Hepatocyte (in vitro differentiated cells): ENCODE results near the gene BACH1. TPM values are rescaled to one million over a fixed set of nuclear protein-coding genes. Genes with fewer than 3 reads are reported as not detected.

Experiments
- DNase-seq: peaks from one replicate; pipeline ENCODE4 v3.0.0-alpha.2; 2016; ENCODE audit warnings: low spot score
- H2AFZ ChIP-seq: fragments of 200-600 bp; sonication (generic); 2 replicates; pipeline ENCODE4 v1.6.0; 2016; ENCODE audit warnings: antibody characterized with exemption, mild to moderate bottlenecking
- H3K27ac ChIP-seq: fragments of 200-600 bp; sonication (generic); 2 replicates; pipeline ENCODE4 v1.5.1; 2016; ENCODE audit warnings: mild to moderate bottlenecking
- H3K27me3 ChIP-seq: fragments of 200-600 bp; sonication (generic); 2 replicates; pipeline ENCODE4 v1.6.1; 2016
- H3K36me3 ChIP-seq: fragments of 200-600 bp; sonication (generic); replicated peaks from 2 replicates; pipeline ENCODE4 v1.5.1; 2016; ENCODE audit warnings: low read depth; ENCODE audit not compliant: insufficient read depth
- H3K4me1 ChIP-seq: fragments of 200-600 bp; sonication (generic); 2 replicates; pipeline ENCODE4 v1.5.1; 2016; ENCODE audit warnings: mild to moderate bottlenecking, moderate library complexity; ENCODE audit not compliant: insufficient read depth
- H3K4me2 ChIP-seq: fragments of 200-600 bp; sonication (generic); 2 replicates; pipeline ENCODE4 v1.6.0; 2016
- H3K4me3 ChIP-seq: fragments of 200-600 bp; sonication (generic); 2 replicates; pipeline ENCODE4 v1.5.1; 2016; ENCODE audit warnings: mild to moderate bottlenecking
- H3K79me2 ChIP-seq: fragments of 200-600 bp; sonication (generic); 2 replicates; pipeline ENCODE4 v1.6.0; 2017; ENCODE audit warnings: mild to moderate bottlenecking
- H3K9me2 ChIP-seq: fragments of 200-600 bp; sonication (generic); replicated peaks from 2 replicates; pipeline ENCODE4 v1.6.0; 2017; ENCODE audit warnings: mild to moderate bottlenecking; ENCODE audit not compliant: insufficient read depth
- H3K9me3 ChIP-seq: fragments of 200-600 bp; sonication (generic); 2 replicates; pipeline ENCODE4 v1.5.1; 2016; ENCODE audit warnings: low read depth, mild to moderate bottlenecking
- H4K20me1 ChIP-seq: fragments of 200-600 bp; sonication (generic); 2 replicates; pipeline ENCODE4 v1.6.0; 2016; ENCODE audit warnings: mild to moderate bottlenecking; ENCODE audit not compliant: insufficient read depth, poor library complexity, severe bottlenecking
- EZH2 ChIP-seq: fragments of 200-600 bp; sonication (generic); IDR thresholded peaks from 2 replicates; pipeline ENCODE4 v1.6.1; 2016; ENCODE audit warnings: antibody characterized with exemption, mild to moderate bottlenecking, borderline replicate concordance
- EZH2phosphoT487 ChIP-seq: fragments of 200-600 bp; sonication (generic); IDR thresholded peaks from one replicate; pipeline ENCODE4 v1.6.1; 2018; ENCODE audit warnings: antibody characterized with exemption, mild to moderate bottlenecking, low read depth, moderate library complexity; ENCODE audit not compliant: unreplicated experiment, severe bottlenecking
- WGBS: methylation state at CpG from one replicate; pipeline ENCODE4 v1.1.6; 2016; ENCODE audit warnings: low lambda C conversion rate; ENCODE audit errors: missing lambda C conversion rate; 5-methylcytosine and 5-hydroxymethylcytosine counted together
- polyA plus RNA-seq: library from polyadenylated mRNA; unstranded; fragments of >200 nt; fragmentation: Nextera tagmentation; extraction: Ambion mirVana; gene quantifications from 2 replicates; pipeline ENCODE4 v1.2.1, GENCODE V29; 2016
- total RNA-seq: library from RNA; depleted of rRNA; stranded (reverse); fragments of >200 nt; gene quantifications from 2 replicates; pipeline ENCODE4 v1.2.3, GENCODE V29; 2014
- TF ChIP-seq, protein P1 (sequence below): fragments of 200-600 bp; sonication (generic); IDR thresholded peaks from 2 replicates; pipeline ENCODE4 v1.5.1; 2016; ENCODE audit warnings: antibody characterized with exemption, mild to moderate bottlenecking; ENCODE audit not compliant: poor library complexity

BACH1 gene
- total and polyA plus RNA-seq, 2 experiments from 2014 or later, result 19.7 to 79.8 TPM

GRCh38 chr21:29303288-29303687 is 4.6 kb downstream of the BACH1 start:
- no peaks in the 10 kb centered on the region for H3K27me3 ChIP-seq
- H3K4me3 ChIP-seq, result no peak overlapping the region
- WGBS, result 75% methylated on average over 2 of the region's 2 CpGs
- H2AFZ ChIP-seq, result no peak overlapping the region
- no peaks in the 10 kb centered on the region for H3K9me2 ChIP-seq
- peak overlapping the region; percentile 83 for H3K4me2 ChIP-seq
- peaks cover 90% of the 10 kb centered on the region for H3K79me2 ChIP-seq
- H3K36me3 ChIP-seq, result no peaks in the 10 kb centered on the region
- TF ChIP-seq, protein P1, sequence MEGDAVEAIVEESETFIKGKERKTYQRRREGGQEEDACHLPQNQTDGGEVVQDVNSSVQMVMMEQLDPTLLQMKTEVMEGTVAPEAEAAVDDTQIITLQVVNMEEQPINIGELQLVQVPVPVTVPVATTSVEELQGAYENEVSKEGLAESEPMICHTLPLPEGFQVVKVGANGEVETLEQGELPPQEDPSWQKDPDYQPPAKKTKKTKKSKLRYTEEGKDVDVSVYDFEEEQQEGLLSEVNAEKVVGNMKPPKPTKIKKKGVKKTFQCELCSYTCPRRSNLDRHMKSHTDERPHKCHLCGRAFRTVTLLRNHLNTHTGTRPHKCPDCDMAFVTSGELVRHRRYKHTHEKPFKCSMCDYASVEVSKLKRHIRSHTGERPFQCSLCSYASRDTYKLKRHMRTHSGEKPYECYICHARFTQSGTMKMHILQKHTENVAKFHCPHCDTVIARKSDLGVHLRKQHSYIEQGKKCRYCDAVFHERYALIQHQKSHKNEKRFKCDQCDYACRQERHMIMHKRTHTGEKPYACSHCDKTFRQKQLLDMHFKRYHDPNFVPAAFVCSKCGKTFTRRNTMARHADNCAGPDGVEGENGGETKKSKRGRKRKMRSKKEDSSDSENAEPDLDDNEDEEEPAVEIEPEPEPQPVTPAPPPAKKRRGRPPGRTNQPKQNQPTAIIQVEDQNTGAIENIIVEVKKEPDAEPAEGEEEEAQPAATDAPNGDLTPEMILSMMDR, result no peak
- TF ChIP-seq EZH2, result no peak
- TF ChIP-seq EZH2phosphoT487, result no peak
- DNase-seq, result no peak
- peaks cover 56% of the 10 kb centered on the region for H3K4me1 ChIP-seq
- H4K20me1 ChIP-seq, result peaks cover 80% of the 10 kb centered on the region
- H3K9me3 ChIP-seq, result no peaks in the 10 kb centered on the region
- peak overlapping the region; percentile 42 for H3K27ac ChIP-seq

DNA sequence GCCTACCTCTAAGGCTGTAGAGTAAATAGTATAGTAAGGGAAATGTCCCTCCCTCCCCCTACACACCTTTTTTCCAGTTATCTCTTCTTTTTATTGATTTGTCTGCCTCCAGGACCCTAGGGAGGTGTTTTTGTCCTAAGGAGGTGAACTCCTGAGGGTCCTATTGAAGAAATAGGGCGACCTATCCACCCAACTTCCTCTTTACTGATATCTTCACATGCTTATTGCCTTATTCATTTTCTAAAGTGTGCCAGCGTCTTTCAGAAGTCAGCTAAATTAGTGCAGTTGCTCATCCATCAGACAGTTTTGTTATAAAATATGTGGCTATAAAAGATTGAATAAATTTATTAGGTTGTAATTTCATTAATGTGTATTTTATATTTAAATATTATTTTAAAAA is 5.9 kb downstream of the BACH1 start:
- Histone ChIP-seq H3K4me1 (peaks cover 56% of the 10 kb centered on the region), H3K4me2 (peak overlapping the region; percentile 24), H2AFZ (no peak overlapping the region), H3K27ac (no peak overlapping the region), H3K9me2 (no peaks in the 10 kb centered on the region), H3K36me3 (no peaks in the 10 kb centered on the region), H4K20me1 (peaks cover 92% of the 10 kb centered on the region), H3K27me3 (no peaks in the 10 kb centered on the region), H3K79me2 (peaks cover 98% of the 10 kb centered on the region), H3K9me3 (no peaks in the 10 kb centered on the region), H3K4me3 (no peak overlapping the region)
- no peak for DNase-seq
- WGBS, result 92% methylated on average over 2 of the region's 2 CpGs
- TF ChIP-seq EZH2 (no peak), EZH2phosphoT487 (no peak)
- TF ChIP-seq, protein P1, result no peak

GRCh38 chr21:29305068-29305467 is 6.3 kb downstream of the BACH1 start:
- Histone ChIP-seq H3K4me2 (peak overlapping the region; percentile 24), H2AFZ (no peak overlapping the region), H3K79me2 (peaks cover 98% of the 10 kb centered on the region), H3K4me3 (no peak overlapping the region), H3K27ac (no peak overlapping the region), H3K36me3 (no peaks in the 10 kb centered on the region), H4K20me1 (peaks cover 97% of the 10 kb centered on the region), H3K27me3 (no peaks in the 10 kb centered on the region), H3K9me3 (no peaks in the 10 kb centered on the region), H3K9me2 (no peaks in the 10 kb centered on the region), H3K4me1 (peaks cover 56% of the 10 kb centered on the region)
- WGBS, result 69% methylated on average over 3 of the region's 3 CpGs
- no peak for DNase-seq
- TF ChIP-seq EZH2, result no peak
- TF ChIP-seq, protein P1, result no peak

GRCh38 chr21:29305561-29305960 is 6.8 kb downstream of the BACH1 start:
- TF ChIP-seq EZH2, result no peak
- TF ChIP-seq, protein P1, result no peak
- no peak for TF ChIP-seq EZH2phosphoT487
- Histone ChIP-seq H3K79me2 (peaks cover 100% of the 10 kb centered on the region), H3K9me2 (no peaks in the 10 kb centered on the region), H3K36me3 (no peaks in the 10 kb centered on the region), H3K27me3 (no peaks in the 10 kb centered on the region), H3K4me1 (peaks cover 55% of the 10 kb centered on the region), H3K4me3 (no peak overlapping the region), H3K4me2 (peak overlapping the region; percentile 24), H4K20me1 (peaks cover 99% of the 10 kb centered on the region), H3K9me3 (no peaks in the 10 kb centered on the region), H2AFZ (no peak overlapping the region), H3K27ac (no peak overlapping the region)
- DNase-seq, result no peak
- 84% methylated on average over 1 of the region's 1 CpG for WGBS
